ENCODE data around the gene PANK1.

DNA sequence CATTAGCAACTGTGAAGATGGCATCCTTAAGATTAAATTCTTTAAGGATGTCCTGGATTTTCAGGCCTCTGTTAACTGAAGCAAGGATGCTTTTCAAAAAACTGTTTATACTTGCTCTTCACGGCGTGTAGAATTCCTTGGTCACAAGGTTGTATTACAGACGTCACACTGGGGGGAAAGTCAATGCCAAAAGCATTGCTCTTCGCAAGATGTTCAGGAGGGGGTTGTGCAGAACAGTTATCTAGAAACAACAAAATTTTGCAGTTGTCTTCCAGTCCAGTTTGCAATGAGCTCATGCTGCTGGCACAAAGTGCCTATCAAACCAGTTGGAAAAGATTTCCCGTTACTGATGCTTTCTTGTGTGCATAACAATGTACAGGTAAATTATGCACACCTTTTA is 48.1 kb upstream of the PANK1 start:
- TF ChIP-seq EZH2phosphoT487 (conservative IDR thresholded peaks at IDR 0.05; ENCODE audit: low read length): no peak
- TF ChIP-seq, protein P1, sequence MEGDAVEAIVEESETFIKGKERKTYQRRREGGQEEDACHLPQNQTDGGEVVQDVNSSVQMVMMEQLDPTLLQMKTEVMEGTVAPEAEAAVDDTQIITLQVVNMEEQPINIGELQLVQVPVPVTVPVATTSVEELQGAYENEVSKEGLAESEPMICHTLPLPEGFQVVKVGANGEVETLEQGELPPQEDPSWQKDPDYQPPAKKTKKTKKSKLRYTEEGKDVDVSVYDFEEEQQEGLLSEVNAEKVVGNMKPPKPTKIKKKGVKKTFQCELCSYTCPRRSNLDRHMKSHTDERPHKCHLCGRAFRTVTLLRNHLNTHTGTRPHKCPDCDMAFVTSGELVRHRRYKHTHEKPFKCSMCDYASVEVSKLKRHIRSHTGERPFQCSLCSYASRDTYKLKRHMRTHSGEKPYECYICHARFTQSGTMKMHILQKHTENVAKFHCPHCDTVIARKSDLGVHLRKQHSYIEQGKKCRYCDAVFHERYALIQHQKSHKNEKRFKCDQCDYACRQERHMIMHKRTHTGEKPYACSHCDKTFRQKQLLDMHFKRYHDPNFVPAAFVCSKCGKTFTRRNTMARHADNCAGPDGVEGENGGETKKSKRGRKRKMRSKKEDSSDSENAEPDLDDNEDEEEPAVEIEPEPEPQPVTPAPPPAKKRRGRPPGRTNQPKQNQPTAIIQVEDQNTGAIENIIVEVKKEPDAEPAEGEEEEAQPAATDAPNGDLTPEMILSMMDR (IDR thresholded peaks at IDR 0.05; ENCODE audit: insufficient read depth, low read length, poor library complexity, severe bottlenecking): no peak

Measured in SU-DHL-6 (cell line).